ENCODE measurements around the gene CCDC34. TPM values are rescaled to one million over a fixed set of nuclear protein-coding genes. Genes with fewer than 3 reads are reported as not detected.

CCDC34 gene
- total RNA-seq, 1 experiment from 2014 or later, result 18.7 TPM

GRCh38 chr11:27395556-27396258, 32.7 kb upstream of the CCDC34 start:
- ATAC-seq, result no peak
- no peaks in the 10 kb centered on the region for H3K36me3 ChIP-seq (ENCODE audit: control insufficient read depth in 1 of 2, insufficient read depth in 2 of 2, low read length in 2 of 2)
- TF ChIP-seq SIN3A (IDR thresholded peaks at IDR 0.05; ENCODE audit: low read depth) (no peak), EZH2phosphoT487 (IDR thresholded peaks at IDR 0.05; ENCODE audit: borderline replicate concordance) (no peak), CTCF (IDR thresholded peaks at IDR 0.05 in 2 of 3, conservative IDR thresholded peaks at IDR 0.05 in 1 of 3; ENCODE audit: borderline replicate concordance in 1 of 3, insufficient read depth in 1 of 3, low read depth in 2 of 3, low read length in 2 of 3) (no peak), JUND (IDR thresholded peaks at IDR 0.05) (no peak), RAD21 (IDR thresholded peaks at IDR 0.05; ENCODE audit: low read depth) (no peak), ZFX (IDR thresholded peaks at IDR 0.05) (no peak)
- RAD21 ChIA-PET (ENCODE audit: low non-redundant PET in 1 of 2, low total read pairs in 2 of 2, uncharacterized antibody in 2 of 2, unreplicated experiment in 2 of 2), result interaction anchor here in 1 of 2 experiments (0.7 kb wide), 1 partner anchor 91 kb away, joined by 3 read pairs; no protein-coding TSS in a partner anchor
- no TSS peak for BruUV-seq (replicated peaks)
- CTCF ChIA-PET, result no interaction called here
- H3K27me3 ChIP-seq (ENCODE audit: insufficient read depth, low read length), result no peaks in the 10 kb centered on the region
- no peaks in the 10 kb centered on the region for H4K20me1 ChIP-seq (ENCODE audit: insufficient read depth)
- no peak for DNase-seq (ENCODE audit: low read depth, low spot score)
- H3K9ac ChIP-seq (ENCODE audit: low read length), result no peak overlapping the region
- H3K9me3 ChIP-seq (ENCODE audit: control insufficient read depth in 1 of 2, insufficient read depth in 1 of 2, low read depth in 1 of 2, low read length in 2 of 2), result no peaks in the 10 kb centered on the region
- peaks cover 38% of the 10 kb centered on the region in 2 experiments for H3K4me1 ChIP-seq (ENCODE audit: control insufficient read depth in 1 of 2, insufficient read depth in 2 of 2, low read length in 2 of 2)
- H3K4me2 ChIP-seq (ENCODE audit: low read length), result peak overlapping the region; percentile 22
- H3K27ac ChIP-seq (ENCODE audit: low read depth, low read length), result peak overlapping the region; percentile 33; the same call in 1 of the 2 replicates
- intact Hi-C loops (cut with micrococcal nuclease), result no loop called here
- no peak overlapping the region for H3K4me3 ChIP-seq (replicated peaks in 1 of 2; ENCODE audit: low read depth in 1 of 2, low read length in 2 of 2)
- no peak overlapping the region for H2AFZ ChIP-seq (ENCODE audit: low read depth, low read length, poor library complexity, severe bottlenecking)
- no peaks in the 10 kb centered on the region for H3K79me2 ChIP-seq (ENCODE audit: insufficient read depth, low read length)
- POLR2A ChIA-PET, result no interaction called here
- H3K9me2 ChIP-seq (ENCODE audit: insufficient read depth), result no peaks in the 10 kb centered on the region

- intact Hi-C loops (cut with micrococcal nuclease), result no loop called here
- 0 out of 2 replicates have a peak overlapping the region, but pooled peaks have one; percentile 22 for H3K4me2 ChIP-seq (ENCODE audit: low read length)
- H3K4me3 ChIP-seq (replicated peaks in 1 of 2; ENCODE audit: low read depth in 1 of 2, low read length in 2 of 2), result no peak overlapping the region
- no peak for DNase-seq (ENCODE audit: low read depth, low spot score)
- H3K4me1 ChIP-seq (ENCODE audit: control insufficient read depth in 1 of 2, insufficient read depth in 2 of 2, low read length in 2 of 2), result peaks cover 39% of the 10 kb centered on the region in 2 experiments
- no peaks in the 10 kb centered on the region for H3K79me2 ChIP-seq (ENCODE audit: insufficient read depth, low read length)
- H3K9ac ChIP-seq (ENCODE audit: low read length), result no peak overlapping the region
- ChIA-PET POLR2A (no interaction called here), CTCF (no interaction called here), RAD21 (ENCODE audit: low non-redundant PET in 1 of 2, low total read pairs in 2 of 2, uncharacterized antibody in 2 of 2, unreplicated experiment in 2 of 2) (no interaction called here)
- no peaks in the 10 kb centered on the region for H3K36me3 ChIP-seq (ENCODE audit: control insufficient read depth in 1 of 2, insufficient read depth in 2 of 2, low read length in 2 of 2)
- H2AFZ ChIP-seq (ENCODE audit: low read depth, low read length, poor library complexity, severe bottlenecking), result no peak overlapping the region
- H3K9me2 ChIP-seq (ENCODE audit: insufficient read depth), result no peaks in the 10 kb centered on the region
- H4K20me1 ChIP-seq (ENCODE audit: insufficient read depth), result no peaks in the 10 kb centered on the region
- BruUV-seq (replicated peaks), result no TSS peak
- ATAC-seq, result no peak
- no peaks in the 10 kb centered on the region for H3K9me3 ChIP-seq (ENCODE audit: control insufficient read depth in 1 of 2, insufficient read depth in 1 of 2, low read depth in 1 of 2, low read length in 2 of 2)
- H3K27me3 ChIP-seq (ENCODE audit: insufficient read depth, low read length), result no peaks in the 10 kb centered on the region
- no peak overlapping the region for H3K27ac ChIP-seq (ENCODE audit: low read depth, low read length)
- TF ChIP-seq EGR1 (IDR thresholded peaks at IDR 0.05; ENCODE audit: low read depth) (no peak), ATF3 (IDR thresholded peaks at IDR 0.05) (no peak), YY1 (IDR thresholded peaks at IDR 0.05; ENCODE audit: extremely low read depth, insufficient replicate concordance, low read depth, low read length) (no peak), CTCF (IDR thresholded peaks at IDR 0.05 in 2 of 3, conservative IDR thresholded peaks at IDR 0.05 in 1 of 3; ENCODE audit: borderline replicate concordance in 1 of 3, insufficient read depth in 1 of 3, low read depth in 2 of 3, low read length in 2 of 3) (no peak), POLR2AphosphoS5 (IDR thresholded peaks at IDR 0.05; ENCODE audit: low read depth, low read length) (no peak), SIN3A (IDR thresholded peaks at IDR 0.05; ENCODE audit: low read depth) (no peak), SP1 (IDR thresholded peaks at IDR 0.05; ENCODE audit: low read depth) (no peak), ELF1 (IDR thresholded peaks at IDR 0.05; ENCODE audit: borderline replicate concordance, low read depth) (no peak), EZH2phosphoT487 (IDR thresholded peaks at IDR 0.05; ENCODE audit: borderline replicate concordance) (no peak)
Measured at GRCh38 chr11:27394781-27395228, 31.8 kb upstream of the CCDC34 start.

Measured in HCT116 (cell line).